OCI-LY7 (cell line): ENCODE data around the gene TRIM49B.
"Not testable (repeated sequence)": the region's sequence is repeated elsewhere in the genome, so short reads cannot be mapped to it uniquely, and the experiment has no call there.

Experiments
- CTCF ChIP-seq: fragments of 200-600 bp; sonication (generic); conservative IDR thresholded peaks from 2 replicates; pipeline ENCODE4 v1.5.1; 2014; ENCODE audit warnings: mild to moderate bottlenecking, antibody characterized with exemption, low read length, moderate library complexity, mixed read lengths
- EZH2phosphoT487 ChIP-seq: fragments of 200-600 bp; sonication (generic); IDR thresholded peaks from 2 replicates; pipeline ENCODE4 v1.6.1; 2018; ENCODE audit warnings: low read depth, borderline replicate concordance, mild to moderate bottlenecking, mixed run types, antibody characterized with exemption, low read length, moderate library complexity, mixed read lengths

- TF ChIP-seq CTCF, EZH2phosphoT487: not testable (repeated sequence)
Observed at GRCh38 chr11:49028523-49028922, at the start of gene TRIM49B.
